Measurements from ENCODE around the gene CD2AP. TPM values are rescaled to one million over a fixed set of nuclear protein-coding genes. Genes with fewer than 3 reads are reported as not detected.
A peak's percentile ranks its signal among the peaks of the same experiment; 100 is the strongest.

CD2AP gene
- total RNA-seq, 1 donor from 2014 or later = 40.3 TPM

GRCh38 chr6:47509937-47510336 is 32.3 kb downstream of the CD2AP start:
- DNase-seq (ENCODE audit: low spot score) = no peak
- no peak overlapping the region for H3K4me3 Mint-ChIP-seq (ENCODE audit: unreplicated experiment)
- TF ChIP-seq CTCF (IDR thresholded peaks at IDR 0.05; ENCODE audit: unreplicated experiment) = no peak
- peaks cover 10% of the 10 kb centered on the region for H3K27me3 Mint-ChIP-seq (ENCODE audit: unreplicated experiment)
- H3K9me3 Mint-ChIP-seq (ENCODE audit: unreplicated experiment) = peaks cover 8% of the 10 kb centered on the region
- H3K27ac Mint-ChIP-seq (ENCODE audit: unreplicated experiment) = no peak overlapping the region
- no peaks in the 10 kb centered on the region for H3K4me1 Mint-ChIP-seq (ENCODE audit: unreplicated experiment)
- peaks cover 35% of the 10 kb centered on the region for H3K36me3 Mint-ChIP-seq (ENCODE audit: low read depth, unreplicated experiment)

GRCh38 chr6:47512872-47513271 is 35.3 kb downstream of the CD2AP start:
- Mint-ChIP-seq H3K36me3 (ENCODE audit: low read depth, unreplicated experiment) (peaks cover 30% of the 10 kb centered on the region), H3K27me3 (ENCODE audit: unreplicated experiment) (peaks cover 2% of the 10 kb centered on the region), H3K4me1 (ENCODE audit: unreplicated experiment) (no peaks in the 10 kb centered on the region), H3K9me3 (ENCODE audit: unreplicated experiment) (no peaks in the 10 kb centered on the region), H3K4me3 (ENCODE audit: unreplicated experiment) (no peak overlapping the region), H3K27ac (ENCODE audit: unreplicated experiment) (no peak overlapping the region)
- no peak for DNase-seq (ENCODE audit: low spot score)
- TF ChIP-seq CTCF (IDR thresholded peaks at IDR 0.05; ENCODE audit: unreplicated experiment) = no peak

- H3K4me3 Mint-ChIP-seq (ENCODE audit: unreplicated experiment) = no peak overlapping the region
- no peak for DNase-seq (ENCODE audit: low spot score)
- peak overlapping the region; percentile 27 for H3K27ac Mint-ChIP-seq (ENCODE audit: unreplicated experiment)
- peaks cover 8% of the 10 kb centered on the region for H3K36me3 Mint-ChIP-seq (ENCODE audit: low read depth, unreplicated experiment)
- TF ChIP-seq CTCF (IDR thresholded peaks at IDR 0.05; ENCODE audit: unreplicated experiment) = no peak
- H3K9me3 Mint-ChIP-seq (ENCODE audit: unreplicated experiment) = no peaks in the 10 kb centered on the region
- H3K27me3 Mint-ChIP-seq (ENCODE audit: unreplicated experiment) = peaks cover 2% of the 10 kb centered on the region
- H3K4me1 Mint-ChIP-seq (ENCODE audit: unreplicated experiment) = peaks cover 21% of the 10 kb centered on the region
Measured at GRCh38 chr6:47519279-47519678, 41.7 kb downstream of the CD2AP start.

GRCh38 chr6:47520282-47520681 is 42.7 kb downstream of the CD2AP start:
- no peak overlapping the region for H3K27ac Mint-ChIP-seq (ENCODE audit: unreplicated experiment)
- H3K9me3 Mint-ChIP-seq (ENCODE audit: unreplicated experiment) = no peaks in the 10 kb centered on the region
- H3K27me3 Mint-ChIP-seq (ENCODE audit: unreplicated experiment) = peaks cover 2% of the 10 kb centered on the region
- H3K36me3 Mint-ChIP-seq (ENCODE audit: low read depth, unreplicated experiment) = peaks cover 8% of the 10 kb centered on the region
- H3K4me3 Mint-ChIP-seq (ENCODE audit: unreplicated experiment) = no peak overlapping the region
- TF ChIP-seq CTCF (IDR thresholded peaks at IDR 0.05; ENCODE audit: unreplicated experiment) = no peak
- no peak for DNase-seq (ENCODE audit: low spot score)
- H3K4me1 Mint-ChIP-seq (ENCODE audit: unreplicated experiment) = peaks cover 26% of the 10 kb centered on the region

- peaks cover 2% of the 10 kb centered on the region for H3K27me3 Mint-ChIP-seq (ENCODE audit: unreplicated experiment)
- H3K27ac Mint-ChIP-seq (ENCODE audit: unreplicated experiment) = no peak overlapping the region
- no peak for DNase-seq (ENCODE audit: low spot score)
- peaks cover 34% of the 10 kb centered on the region for H3K4me1 Mint-ChIP-seq (ENCODE audit: unreplicated experiment)
- H3K36me3 Mint-ChIP-seq (ENCODE audit: low read depth, unreplicated experiment) = peaks cover 4% of the 10 kb centered on the region
- no peak overlapping the region for H3K4me3 Mint-ChIP-seq (ENCODE audit: unreplicated experiment)
- H3K9me3 Mint-ChIP-seq (ENCODE audit: unreplicated experiment) = no peaks in the 10 kb centered on the region
- TF ChIP-seq CTCF (IDR thresholded peaks at IDR 0.05; ENCODE audit: unreplicated experiment) = no peak
Measured at GRCh38 chr6:47521961-47522360, 44.4 kb downstream of the CD2AP start.

All from endothelial cell (in vitro differentiated cells).